Esophagus mucosa (tissue), 1 donor: ENCODE data around the gene DNAJC15. TPM values are rescaled to one million over a fixed set of nuclear protein-coding genes. Genes with fewer than 3 reads are reported as not detected.
"Not testable (repeated sequence)": the region's sequence is repeated elsewhere in the genome, so short reads cannot be mapped to it uniquely, and the experiment has no call there.

Experiments
- ATAC-seq: fragments of 200-7000 bp; cut with Tn5 transposase; one replicate; pipeline ENCODE4 v1.9.1; 2020
- total RNA-seq: library from RNA; stranded (reverse); gene quantifications from one replicate; pipeline ENCODE4 v1.2.4, GENCODE V29; 2023
- donor health status: DM: yes; HTN: yes; CAD: no.

DNAJC15 gene
- total RNA-seq, 1 donor from 2014 or later = 4.9 TPM

GRCh38 chr13:43045302-43045773 lies 22.0 kb downstream of the DNAJC15 start:
- peak; percentile 25 for ATAC-seq

- no peak for ATAC-seq
Measured at GRCh38 chr13:43046259-43046658, 22.9 kb downstream of the DNAJC15 start.

DNA sequence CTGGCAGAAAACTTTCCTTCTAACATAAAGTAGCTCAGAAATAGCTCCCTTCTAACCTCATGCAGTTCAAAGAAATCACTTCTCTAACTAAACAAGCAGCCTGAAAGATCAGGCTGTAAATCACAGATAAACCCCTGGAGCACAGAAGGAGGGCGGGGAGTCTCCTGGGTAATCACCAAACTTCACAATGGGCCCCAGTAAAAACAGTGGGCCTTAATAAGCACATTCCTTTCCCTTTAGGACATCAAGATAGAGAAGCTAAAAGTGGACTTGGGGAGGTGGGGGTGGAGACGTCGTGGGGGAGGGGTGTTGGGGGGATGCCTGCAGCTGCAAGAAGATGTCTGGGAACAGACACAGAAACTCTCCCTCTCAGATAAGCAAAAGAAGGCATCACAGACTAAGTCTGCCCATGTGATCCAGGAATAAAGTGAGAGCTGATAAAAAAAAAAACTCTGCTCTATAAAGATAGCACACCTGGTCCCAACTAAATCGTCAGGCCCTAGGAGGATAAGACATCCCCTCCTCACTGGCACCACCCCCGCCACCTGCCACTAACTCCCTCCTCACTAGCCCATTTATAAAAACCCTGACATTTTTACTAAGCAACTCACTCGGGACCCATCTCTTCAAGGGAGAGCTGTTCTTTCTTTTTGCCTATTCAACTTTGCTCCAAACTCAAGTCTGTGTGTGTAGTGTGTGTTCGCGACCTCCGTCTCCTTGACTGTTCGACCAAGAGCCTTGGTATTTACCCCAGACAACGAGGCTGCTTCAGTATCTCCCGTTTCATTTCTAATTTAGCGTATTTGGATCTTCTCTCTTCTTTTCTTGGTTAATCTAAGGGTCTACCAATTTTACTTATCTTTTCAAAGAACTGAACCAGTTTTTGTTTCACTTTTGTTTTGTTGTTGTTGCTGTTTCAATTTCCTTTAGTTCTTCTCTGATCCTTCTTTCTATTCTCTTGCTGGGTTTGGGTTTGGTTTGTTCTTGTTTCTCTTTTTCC lies 31.7 kb downstream of the DNAJC15 start:
- peak; percentile 24 for ATAC-seq

- peak; percentile 37 for ATAC-seq
Measured at GRCh38 chr13:43057653-43058317, 34.4 kb downstream of the DNAJC15 start.

DNA sequence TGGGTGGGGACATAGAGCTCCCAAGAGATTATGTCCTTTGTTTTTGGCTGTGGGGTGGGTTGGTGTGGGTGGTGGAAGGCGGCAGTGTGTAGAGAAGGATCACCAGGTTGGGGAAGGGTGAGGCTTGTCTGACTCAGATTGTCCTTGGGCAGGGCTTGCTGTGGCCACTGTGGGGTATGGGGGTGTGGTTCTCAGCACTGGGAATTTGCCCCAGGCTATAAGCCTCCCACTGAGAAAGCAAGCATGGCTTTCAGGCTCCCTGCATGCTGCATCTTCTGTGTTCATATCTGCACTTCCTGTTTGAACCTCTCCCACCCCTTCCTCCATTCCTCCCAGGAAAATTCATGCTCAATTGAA lies 34.9 kb downstream of the DNAJC15 start:
- ATAC-seq = peak; percentile 98

DNA sequence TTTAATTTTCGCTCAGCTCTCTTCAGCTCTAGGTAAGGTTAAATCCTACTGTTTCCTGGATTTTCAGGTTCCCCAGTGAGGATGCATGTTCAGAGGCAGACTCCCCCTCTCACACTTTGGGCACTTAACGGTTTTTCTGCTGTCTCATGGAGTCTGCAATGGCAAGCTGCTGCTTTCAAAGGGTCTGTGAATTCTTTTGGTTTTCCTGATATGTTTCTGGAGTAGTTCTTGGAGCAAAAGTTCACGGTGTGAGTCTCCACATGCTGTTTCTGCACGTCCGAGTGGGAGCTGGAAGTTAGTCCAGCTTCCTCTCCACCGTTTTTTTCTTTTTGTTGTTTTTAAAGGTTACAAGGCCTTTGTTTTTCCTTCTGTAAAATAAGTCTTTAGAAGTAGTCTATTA lies 35.4 kb downstream of the DNAJC15 start:
- ATAC-seq = no peak

- not testable (repeated sequence) for ATAC-seq
Measured at GRCh38 chr13:43059779-43060178, 36.4 kb downstream of the DNAJC15 start.

- ATAC-seq = not testable (repeated sequence)
Measured at GRCh38 chr13:43060806-43061205, 37.4 kb downstream of the DNAJC15 start.

DNA sequence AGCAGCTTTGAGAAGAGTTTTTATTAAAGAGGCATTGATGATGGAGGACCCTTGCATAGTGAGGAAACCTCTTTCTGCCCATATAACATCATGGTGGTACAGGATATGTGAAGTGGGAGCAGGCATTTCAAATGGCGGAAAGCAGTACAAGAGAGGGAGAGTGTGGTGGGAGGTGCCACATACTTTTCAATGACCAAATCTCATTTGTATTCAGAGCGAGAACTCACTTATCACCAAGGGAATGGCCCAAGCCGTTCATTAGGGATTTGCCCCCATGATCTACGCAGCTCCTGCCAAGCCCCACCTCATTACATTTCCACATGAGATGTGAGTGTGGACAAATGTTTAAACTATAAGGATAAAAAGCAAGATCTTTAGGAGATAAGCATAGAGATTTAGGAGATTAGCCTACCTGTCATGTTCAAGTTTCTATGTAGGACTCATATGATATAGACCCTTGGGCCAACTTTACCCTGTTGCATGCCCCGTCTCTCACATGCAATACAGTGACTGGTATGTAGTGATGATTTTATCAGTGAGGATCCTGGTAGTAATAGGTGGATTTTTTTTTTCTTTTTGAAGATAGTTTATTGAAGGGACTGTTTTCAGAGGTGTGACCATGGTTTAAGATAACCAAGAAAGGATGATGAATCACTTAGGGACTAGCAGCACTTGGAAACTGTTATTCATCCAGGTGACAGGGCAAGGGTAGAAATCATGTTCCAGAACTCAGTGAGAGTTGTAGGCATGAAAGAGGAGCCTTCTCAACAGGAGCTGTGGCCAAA lies 38.3 kb downstream of the DNAJC15 start:
- no peak for ATAC-seq

GRCh38 chr13:43071824-43072223 lies 48.4 kb downstream of the DNAJC15 start:
- no peak for ATAC-seq

DNA sequence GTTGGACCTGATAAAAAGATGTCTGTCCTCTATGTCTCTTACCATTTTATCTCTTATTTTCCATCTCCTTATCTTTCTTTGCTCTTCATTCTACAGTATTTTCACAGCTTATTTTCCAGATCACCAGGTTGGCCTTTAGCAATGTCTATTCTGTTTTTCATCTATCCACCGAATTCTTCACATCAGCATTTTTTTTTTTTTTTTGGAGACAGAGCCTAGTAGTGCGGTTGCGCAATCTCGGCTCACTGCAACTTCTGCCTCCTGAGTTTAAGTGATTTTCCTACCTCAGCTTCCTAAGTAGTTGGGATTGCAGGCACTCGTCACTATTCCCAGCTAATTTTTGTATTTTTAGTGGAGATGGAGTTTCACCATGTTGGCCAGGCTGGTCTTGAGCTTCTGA lies 49.0 kb downstream of the DNAJC15 start:
- ATAC-seq = no peak

GRCh38 chr13:43074824-43075510 lies 51.6 kb downstream of the DNAJC15 start:
- no peak for ATAC-seq

GRCh38 chr13:43075511-43075902 lies 52.1 kb downstream of the DNAJC15 start:
- not testable (repeated sequence) for ATAC-seq

DNA sequence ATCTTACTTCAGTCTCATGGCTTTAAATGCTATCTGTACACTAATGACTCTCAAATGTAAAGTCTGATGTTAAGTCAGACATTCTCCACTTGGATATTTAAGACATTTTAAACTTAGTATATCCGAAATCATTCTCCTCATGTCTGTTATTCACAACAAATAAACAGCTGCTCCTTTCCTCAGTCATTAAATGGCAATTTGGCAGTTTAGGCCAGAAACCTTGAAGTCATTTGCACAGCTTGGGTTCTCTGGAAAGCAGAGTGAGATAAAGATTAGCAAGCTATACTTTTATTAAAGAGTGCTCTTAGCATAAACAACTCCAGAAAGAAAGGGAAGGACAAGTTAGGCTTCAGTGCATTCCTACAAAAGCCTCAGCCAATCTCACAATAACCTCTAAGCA lies 53.7 kb downstream of the DNAJC15 start:
- ATAC-seq = no peak

GRCh38 chr13:43077461-43077860 lies 54.1 kb downstream of the DNAJC15 start:
- no peak for ATAC-seq

- ATAC-seq = no peak
Measured at GRCh38 chr13:43077906-43078305, 54.5 kb downstream of the DNAJC15 start.

DNA sequence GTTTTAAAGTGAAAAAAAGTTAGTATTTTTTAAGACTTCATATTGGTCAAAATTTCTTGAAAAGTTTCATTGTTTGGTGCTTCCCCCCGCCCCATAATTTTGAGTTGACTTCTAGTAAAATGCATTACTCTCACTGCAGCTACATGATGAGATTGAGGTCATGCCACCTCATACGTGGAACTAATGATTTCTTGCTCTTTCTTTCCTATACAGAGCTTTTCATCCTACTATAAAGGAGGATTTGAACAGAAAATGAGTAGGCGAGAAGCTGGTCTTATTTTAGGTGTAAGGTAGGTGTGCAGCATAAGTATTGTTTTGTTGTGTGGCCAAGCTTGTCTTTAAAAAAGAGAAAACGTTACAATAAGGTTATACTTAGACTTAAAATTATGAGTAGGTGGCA lies 55.0 kb downstream of the DNAJC15 start:
- ATAC-seq = no peak

GRCh38 chr13:43079392-43079931 lies 56.1 kb downstream of the DNAJC15 start:
- ATAC-seq = no peak

- ATAC-seq = no peak
Measured at GRCh38 chr13:43080199-43080598, 56.8 kb downstream of the DNAJC15 start.

DNA sequence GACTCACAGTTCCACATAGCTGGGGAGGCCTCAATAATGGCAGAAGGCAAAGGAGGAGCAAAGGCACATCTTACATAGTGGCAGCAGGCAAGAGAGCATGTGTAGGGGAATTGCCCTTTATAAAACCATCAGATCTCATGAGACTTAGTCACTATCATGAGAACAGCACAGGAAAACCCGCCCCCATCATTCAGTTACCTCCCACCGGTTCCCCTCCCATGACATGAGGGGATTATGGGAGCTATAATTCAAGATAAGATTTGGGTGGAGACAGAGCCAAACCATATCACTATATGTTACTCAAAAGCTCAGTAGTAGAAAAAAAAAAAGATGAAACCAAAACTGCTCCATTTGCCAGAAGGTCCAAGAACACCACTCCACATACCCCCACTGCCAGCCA lies 58.5 kb downstream of the DNAJC15 start:
- no peak for ATAC-seq

GRCh38 chr13:43083750-43084149 lies 60.4 kb downstream of the DNAJC15 start:
- no peak for ATAC-seq

DNA sequence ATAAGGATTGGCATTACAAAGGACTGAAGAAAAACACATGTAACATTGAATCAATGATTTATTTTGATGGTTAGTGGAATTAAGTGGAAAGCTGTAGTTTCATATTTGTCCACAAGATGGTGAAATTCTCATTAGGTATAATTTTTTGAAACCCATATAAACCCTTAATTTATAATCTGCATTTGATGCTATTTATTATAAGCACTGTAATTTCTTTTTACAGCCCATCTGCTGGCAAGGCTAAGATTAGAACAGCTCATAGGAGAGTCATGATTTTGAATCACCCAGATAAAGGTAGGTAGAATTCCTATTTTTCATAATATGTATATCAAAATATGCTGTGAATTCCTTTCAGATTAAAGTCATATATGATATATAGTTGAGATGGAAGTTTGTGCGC lies 62.2 kb downstream of the DNAJC15 start:
- no peak for ATAC-seq
